AG08395 (cell line): ENCODE data around the gene NCAPH2.
A peak's percentile ranks its signal among the peaks of the same experiment; 100 is the strongest.
"Not testable (repeated sequence)": the region's sequence is repeated elsewhere in the genome, so short reads cannot be mapped to it uniquely, and the experiment has no call there.

Experiments used
- DNase-seq: peaks from one replicate; pipeline ENCODE4 v3.0.0; 2012; ENCODE audit warnings: mixed read lengths, low spot score

Gene NCAPH2

GRCh38 chr22:50530877-50531545, 23.0 kb downstream of the NCAPH2 start:
- peak; percentile 55 for DNase-seq

- DNase-seq = no peak
Observed at GRCh38 chr22:50531546-50531961, 23.5 kb downstream of the NCAPH2 start.

- DNase-seq = peak; percentile 81
Observed at GRCh38 chr22:50531962-50532674, 24.1 kb downstream of the NCAPH2 start.

- DNase-seq = no peak
Observed at GRCh38 chr22:50532824-50533796, 25.1 kb downstream of the NCAPH2 start.

- DNase-seq = not testable (repeated sequence)
Observed at GRCh38 chr22:50533856-50534711, 26.1 kb downstream of the NCAPH2 start.

- DNase-seq = no peak
Observed at GRCh38 chr22:50535113-50535512, 27.1 kb downstream of the NCAPH2 start.

GRCh38 chr22:50536226-50536625, 28.2 kb downstream of the NCAPH2 start:
- no peak for DNase-seq

- DNase-seq = no peak
Observed at GRCh38 chr22:50537765-50538164, 29.7 kb downstream of the NCAPH2 start.

- DNase-seq = no peak
Observed at GRCh38 chr22:50540381-50540780, 32.4 kb downstream of the NCAPH2 start.

GRCh38 chr22:50541667-50542026, 33.6 kb downstream of the NCAPH2 start:
- peak; percentile 80 for DNase-seq

- no peak for DNase-seq
Observed at GRCh38 chr22:50542416-50542927, 34.4 kb downstream of the NCAPH2 start.

- DNase-seq = peak; percentile 83
Observed at GRCh38 chr22:50544078-50544745, 36.2 kb downstream of the NCAPH2 start.

GRCh38 chr22:50544746-50545253, 36.8 kb downstream of the NCAPH2 start:
- no peak for DNase-seq

GRCh38 chr22:50545522-50546325, 37.7 kb downstream of the NCAPH2 start, which contains the start of gene KLHDC7B:
Gene KLHDC7B, plus strand, starts transcription at chr22:50545899. Its CDS starts 345 bp downstream, at chr22:50546244.
- no peak for DNase-seq

GRCh38 chr22:50546326-50547262, 38.6 kb downstream of the NCAPH2 start:
- no peak for DNase-seq

- no peak for DNase-seq
Observed at GRCh38 chr22:50547263-50547985, 39.4 kb downstream of the NCAPH2 start.

- DNase-seq = no peak
Observed at GRCh38 chr22:50548040-50548920, 40.3 kb downstream of the NCAPH2 start.
